MM.1S (cell line): ENCODE results near the gene UBE3B.

Source experiments
- EZH2 ChIP-seq: fragments of 300-600 bp; sonication (generic); optimal IDR thresholded peaks from 2 replicates; pipeline ENCODE3; 2017; ENCODE audit warnings: low read depth, mild to moderate bottlenecking, antibody characterized with exemption, low read length, mixed read lengths
- EZH2phosphoT487 ChIP-seq: fragments of 300-600 bp; sonication (generic); IDR thresholded peaks from 2 replicates; pipeline ENCODE4 v1.6.1; 2018; ENCODE audit warnings: antibody characterized with exemption, low read length
- TF ChIP-seq, protein P1 (sequence below): fragments of 300-600 bp; sonication (generic); IDR thresholded peaks from 2 replicates; pipeline ENCODE4 v1.5.1; 2016; ENCODE audit warnings: antibody characterized with exemption, low read length, mixed read lengths

DNA sequence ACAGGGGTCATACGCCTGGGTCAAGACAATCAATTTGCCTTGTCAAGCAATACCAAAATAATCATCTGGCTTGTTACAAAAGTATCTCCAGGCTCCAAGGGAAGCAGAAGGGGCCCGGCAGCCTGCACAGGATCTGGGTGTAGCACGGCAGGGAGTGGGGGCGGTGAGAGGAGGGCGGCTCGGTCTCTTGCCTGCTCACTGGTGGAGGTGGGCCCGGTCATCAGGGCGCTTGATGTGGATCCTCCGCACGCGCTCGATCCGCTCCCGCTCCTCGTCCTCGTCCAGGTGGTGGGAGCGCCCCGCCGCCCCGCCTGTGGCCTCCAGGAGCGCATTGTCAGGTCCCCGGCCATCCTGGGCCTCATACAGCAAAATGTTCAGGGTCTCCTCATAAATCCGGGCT, 26.0 kb upstream of the UBE3B start:
- TF ChIP-seq, protein P1, sequence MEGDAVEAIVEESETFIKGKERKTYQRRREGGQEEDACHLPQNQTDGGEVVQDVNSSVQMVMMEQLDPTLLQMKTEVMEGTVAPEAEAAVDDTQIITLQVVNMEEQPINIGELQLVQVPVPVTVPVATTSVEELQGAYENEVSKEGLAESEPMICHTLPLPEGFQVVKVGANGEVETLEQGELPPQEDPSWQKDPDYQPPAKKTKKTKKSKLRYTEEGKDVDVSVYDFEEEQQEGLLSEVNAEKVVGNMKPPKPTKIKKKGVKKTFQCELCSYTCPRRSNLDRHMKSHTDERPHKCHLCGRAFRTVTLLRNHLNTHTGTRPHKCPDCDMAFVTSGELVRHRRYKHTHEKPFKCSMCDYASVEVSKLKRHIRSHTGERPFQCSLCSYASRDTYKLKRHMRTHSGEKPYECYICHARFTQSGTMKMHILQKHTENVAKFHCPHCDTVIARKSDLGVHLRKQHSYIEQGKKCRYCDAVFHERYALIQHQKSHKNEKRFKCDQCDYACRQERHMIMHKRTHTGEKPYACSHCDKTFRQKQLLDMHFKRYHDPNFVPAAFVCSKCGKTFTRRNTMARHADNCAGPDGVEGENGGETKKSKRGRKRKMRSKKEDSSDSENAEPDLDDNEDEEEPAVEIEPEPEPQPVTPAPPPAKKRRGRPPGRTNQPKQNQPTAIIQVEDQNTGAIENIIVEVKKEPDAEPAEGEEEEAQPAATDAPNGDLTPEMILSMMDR: no peak
- TF ChIP-seq EZH2: no peak
- no peak for TF ChIP-seq EZH2phosphoT487
